Body of pancreas (tissue), 4 donors: ENCODE measurements around the gene CCL16. TPM values are rescaled to one million over a fixed set of nuclear protein-coding genes. Genes with fewer than 3 reads are reported as not detected.

ENCODE experiments used
- ATAC-seq: fragments of 150-250 bp; one replicate; pipeline ENCODE4 v1.9.1; 2016
- DNase-seq, 4 donors: peaks; one replicate each; pipeline ENCODE4 v3.0.0-alpha.2; 2019
- H3K27ac ChIP-seq, 4 donors: fragments of 200-600 bp; sonication (generic); 1 replicate in 3 of 4; 2 replicates in 1 of 4; pipeline versions ENCODE4 v1.5.1 to v1.6.1; 2016 to 2019; ENCODE audit warnings: mild to moderate bottlenecking in 1 of 4, mixed read lengths in 1 of 4, moderate library complexity in 1 of 4
- H3K27me3 ChIP-seq, 2 donors: fragments of 200-600 bp; sonication (generic); one replicate each; pipeline ENCODE4 v1.6.0; 2016; ENCODE audit warnings: mild to moderate bottlenecking in 1 of 2
- H3K36me3 ChIP-seq, 2 donors: fragments of 200-600 bp; sonication (generic); replicated peaks in 1 of 2; 2 replicates each; pipeline ENCODE4 v1.5.1; 2016; ENCODE audit warnings: low read depth in 2 of 2; ENCODE audit not compliant: insufficient read depth in 1 of 2
- H3K4me1 ChIP-seq: fragments of 200-600 bp; sonication (generic); one replicate; pipeline ENCODE4 v1.6.0; 2016
- H3K4me3 ChIP-seq, 2 donors: fragments of 200-600 bp; sonication (generic); 1 replicate in 1 of 2; 2 replicates in 1 of 2; pipeline ENCODE4 v1.5.1; 2016 to 2019
- H3K9me3 ChIP-seq, 3 donors: fragments of 200-600 bp; sonication (generic); 1 replicate in 2 of 3; 2 replicates in 1 of 3; pipeline ENCODE4 v1.5.1; 2016
- POLR2A ChIP-seq, 3 donors: fragments of 450-650 bp; IDR thresholded peaks; one replicate each; pipeline ENCODE4 v1.6.1; 2016; ENCODE audit warnings: antibody characterized with exemption in 3 of 3, mild to moderate bottlenecking in 2 of 3
- WGBS, 2 donors: methylation state at CpG; one replicate each; pipeline ENCODE4 v1.1.5; 2017; 5-methylcytosine and 5-hydroxymethylcytosine counted together
- intact Hi-C: fragments of 100-400 bp; cut with DNase I; formaldehyde crosslinking; loops from one replicate; pipeline ENCODE4 v1.15.1; 2023
- total RNA-seq, 2 donors: library from RNA; depleted of rRNA; stranded (reverse); fragments of >200 nt; gene quantifications; one replicate each; pipeline ENCODE4 v1.1.0, GENCODE V29; 2016
- TF ChIP-seq, protein P1 (sequence below), 7 experiments: fragments of 450-650 bp in 4 of 7; fragments of 200-600 bp in 3 of 7; sonication (generic) in 3 of 7; IDR thresholded peaks; one replicate each; pipeline ENCODE4 v1.5.1; 2016 to 2019; ENCODE audit warnings: antibody characterized with exemption in 7 of 7

Gene CCL16
- total RNA-seq, 2 donors from 2014 or later: 0.78 TPM; not detected in 1

DNA sequence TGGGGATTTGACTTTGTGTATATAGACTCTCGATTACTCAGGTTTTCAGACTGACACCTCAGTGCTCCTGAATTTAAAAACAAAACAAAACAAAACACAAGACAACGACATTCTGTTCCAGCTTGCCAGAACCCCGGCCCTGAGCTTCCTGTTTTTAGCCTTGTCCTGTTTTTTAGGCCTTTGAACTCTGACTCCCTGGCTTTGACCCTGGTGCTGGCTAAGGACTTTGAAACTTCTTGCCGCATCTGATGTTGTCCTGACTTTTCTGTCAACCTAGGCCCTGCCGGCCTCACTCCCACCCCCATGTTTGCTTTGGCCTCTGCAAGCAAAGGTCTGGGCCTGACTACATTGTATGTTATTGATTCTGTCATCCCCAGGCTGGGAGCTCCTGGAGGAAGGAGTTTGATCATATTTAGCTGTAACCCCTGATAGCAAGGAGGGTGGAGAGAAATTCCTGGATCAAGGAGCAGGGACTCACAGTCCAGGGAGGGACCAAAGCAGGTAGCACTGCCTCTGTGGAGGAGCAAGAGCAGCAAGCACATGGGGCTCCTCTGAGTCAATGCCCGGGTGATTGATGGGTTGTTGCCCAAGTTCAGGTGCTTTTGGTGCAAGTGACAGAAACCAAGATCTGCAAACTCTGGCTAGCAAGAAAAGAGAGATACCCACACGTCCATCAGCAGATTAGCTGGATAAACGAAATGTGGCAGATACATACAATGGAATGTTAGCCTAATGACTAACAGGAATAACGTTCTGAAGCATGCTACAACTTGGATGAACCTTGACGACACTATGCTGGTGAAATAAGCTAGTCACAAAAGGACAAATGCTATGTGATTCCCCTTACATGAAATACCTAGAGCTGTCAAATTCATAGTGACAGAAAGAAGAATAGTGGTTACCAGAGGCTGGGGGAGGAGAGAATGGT, 7.7 kb downstream of the CCL16 start:
- Histone ChIP-seq H3K4me1 (peaks cover 15% of the 10 kb centered on the region), H3K27ac (peak overlapping the region in 2 of 4 donors; percentile 3 to 7), H3K27me3 (no peaks in the 10 kb centered on the region), H3K9me3 (no peaks in the 10 kb centered on the region), H3K36me3 (no peaks in the 10 kb centered on the region), H3K4me3 (no peak overlapping the region)
- 36% methylated on average over 10 of the region's 10 CpGs for WGBS, 2 donors
- intact Hi-C loops: loop anchor here (10.0 kb wide), 1 partner anchor 91 kb away; the partner anchor contains the start of gene CCL18
- DNase-seq: peak; percentile 22 to 47 (median 36)
- no peak for TF ChIP-seq POLR2A (IDR thresholded peaks at IDR 0.05)
- TF ChIP-seq, protein P1, sequence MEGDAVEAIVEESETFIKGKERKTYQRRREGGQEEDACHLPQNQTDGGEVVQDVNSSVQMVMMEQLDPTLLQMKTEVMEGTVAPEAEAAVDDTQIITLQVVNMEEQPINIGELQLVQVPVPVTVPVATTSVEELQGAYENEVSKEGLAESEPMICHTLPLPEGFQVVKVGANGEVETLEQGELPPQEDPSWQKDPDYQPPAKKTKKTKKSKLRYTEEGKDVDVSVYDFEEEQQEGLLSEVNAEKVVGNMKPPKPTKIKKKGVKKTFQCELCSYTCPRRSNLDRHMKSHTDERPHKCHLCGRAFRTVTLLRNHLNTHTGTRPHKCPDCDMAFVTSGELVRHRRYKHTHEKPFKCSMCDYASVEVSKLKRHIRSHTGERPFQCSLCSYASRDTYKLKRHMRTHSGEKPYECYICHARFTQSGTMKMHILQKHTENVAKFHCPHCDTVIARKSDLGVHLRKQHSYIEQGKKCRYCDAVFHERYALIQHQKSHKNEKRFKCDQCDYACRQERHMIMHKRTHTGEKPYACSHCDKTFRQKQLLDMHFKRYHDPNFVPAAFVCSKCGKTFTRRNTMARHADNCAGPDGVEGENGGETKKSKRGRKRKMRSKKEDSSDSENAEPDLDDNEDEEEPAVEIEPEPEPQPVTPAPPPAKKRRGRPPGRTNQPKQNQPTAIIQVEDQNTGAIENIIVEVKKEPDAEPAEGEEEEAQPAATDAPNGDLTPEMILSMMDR (IDR thresholded peaks at IDR 0.05): no peak
- peak; percentile 45 for ATAC-seq

DNA sequence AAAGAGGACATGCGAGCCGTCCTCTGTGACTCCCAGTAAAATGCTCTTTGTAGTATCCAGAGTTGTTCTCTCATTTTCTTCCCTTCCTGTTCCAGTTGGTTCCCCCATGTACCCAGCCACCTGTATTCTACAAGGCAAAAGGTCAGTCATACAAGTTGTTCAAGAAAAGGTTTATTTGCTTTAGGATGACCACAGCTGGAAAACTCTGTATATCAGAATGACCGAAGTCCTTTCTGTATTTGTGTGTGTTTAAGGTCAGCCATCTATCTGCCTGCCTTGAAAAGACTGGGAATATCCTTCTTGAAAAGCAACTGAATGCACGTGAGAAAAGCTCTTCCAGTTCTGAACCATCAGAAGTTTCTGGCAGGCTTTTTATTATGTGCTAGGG, 8.4 kb downstream of the CCL16 start:
- H3K9me3 ChIP-seq: no peaks in the 10 kb centered on the region
- H3K27ac ChIP-seq: peak overlapping the region in 2 of 4 donors; percentile 3 to 7
- peaks cover 15% of the 10 kb centered on the region for H3K4me1 ChIP-seq
- no peak overlapping the region for H3K4me3 ChIP-seq
- no peaks in the 10 kb centered on the region for H3K27me3 ChIP-seq
- TF ChIP-seq POLR2A (IDR thresholded peaks at IDR 0.05): no peak
- TF ChIP-seq, protein P1 (IDR thresholded peaks at IDR 0.05): no peak
- H3K36me3 ChIP-seq: no peaks in the 10 kb centered on the region
- ATAC-seq: no peak
- intact Hi-C loops: loop anchor here (10.0 kb wide), 1 partner anchor 92 kb away; the partner anchor contains the start of gene CCL18
- DNase-seq: no peak
- 63 to 70% methylated on average over 4 of the region's 4 CpGs for WGBS, 2 donors

DNA sequence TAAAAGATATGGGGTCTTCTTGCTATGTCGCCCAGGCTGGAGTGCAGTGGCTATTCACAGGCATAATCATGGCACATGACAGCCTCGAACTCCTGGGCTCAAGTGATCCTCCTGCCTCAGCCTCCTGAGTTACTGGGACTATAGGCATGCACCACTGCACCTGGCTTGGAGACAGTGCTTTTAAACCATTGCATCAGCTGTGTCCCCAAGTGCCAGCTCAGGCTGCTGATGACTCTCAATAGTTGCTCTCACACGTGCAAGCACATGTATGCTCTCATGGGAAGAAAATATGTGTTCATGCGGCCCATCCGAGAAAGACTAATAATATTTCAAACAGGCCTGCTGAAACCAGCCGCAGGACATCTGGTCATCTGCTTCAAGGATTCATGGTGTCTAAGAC, 8.8 kb downstream of the CCL16 start:
- 86 to 90% methylated on average over 6 of the region's 6 CpGs for WGBS, 2 donors
- ATAC-seq: no peak
- Histone ChIP-seq H3K4me1 (peaks cover 15% of the 10 kb centered on the region), H3K9me3 (no peaks in the 10 kb centered on the region), H3K4me3 (no peak overlapping the region), H3K36me3 (no peaks in the 10 kb centered on the region), H3K27ac (no peak overlapping the region), H3K27me3 (no peaks in the 10 kb centered on the region)
- no peak for DNase-seq
- intact Hi-C loops: loop anchor here (10.0 kb wide), 1 partner anchor 92 kb away; the partner anchor contains the start of gene CCL18
- TF ChIP-seq, protein P1 (IDR thresholded peaks at IDR 0.05): no peak
- no peak for TF ChIP-seq POLR2A (IDR thresholded peaks at IDR 0.05)

DNA sequence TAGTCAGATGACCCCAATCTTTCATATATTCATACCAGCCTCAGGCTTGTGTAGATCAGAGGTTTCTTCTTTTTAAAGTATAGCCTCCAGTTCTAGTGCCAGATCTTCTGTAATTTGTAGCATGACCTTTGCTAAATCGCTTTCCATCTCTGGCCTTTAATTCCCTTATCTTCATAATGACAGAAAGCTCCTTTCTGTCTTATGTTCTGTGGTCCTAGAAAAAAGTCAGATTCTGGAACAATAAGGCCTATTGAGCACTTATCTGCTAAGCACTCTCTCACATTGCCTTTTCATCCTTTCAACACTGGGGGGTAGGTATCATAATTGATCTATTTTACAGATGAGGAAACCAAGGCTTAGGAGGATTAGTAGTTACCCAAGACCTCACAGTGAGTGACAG, 9.2 kb downstream of the CCL16 start:
- DNase-seq (no peak), ATAC-seq (no peak)
- TF ChIP-seq, protein P1 (IDR thresholded peaks at IDR 0.05): no peak
- no peak for TF ChIP-seq POLR2A (IDR thresholded peaks at IDR 0.05)
- H3K9me3 ChIP-seq: no peaks in the 10 kb centered on the region
- H3K36me3 ChIP-seq: no peaks in the 10 kb centered on the region
- peaks cover 15% of the 10 kb centered on the region for H3K4me1 ChIP-seq
- WGBS, 2 donors: 57 to 73% methylated on average over 1 of the region's 1 CpG
- H3K27ac ChIP-seq: no peak overlapping the region
- no peak overlapping the region for H3K4me3 ChIP-seq
- intact Hi-C loops: loop anchor here (10.0 kb wide), 1 partner anchor 93 kb away; the partner anchor contains the start of gene CCL18
- H3K27me3 ChIP-seq: no peaks in the 10 kb centered on the region
